HepG2 (cell line): ENCODE results near the gene RAMAC. TPM values are rescaled to one million over a fixed set of nuclear protein-coding genes. Genes with fewer than 3 reads are reported as not detected.

Experiments
- CEBPG ChIP-seq: IDR thresholded peaks from 2 replicates; pipeline ENCODE4 v1.6.1; 2016
- EHMT2 ChIP-seq: fragments of 200-600 bp; sonication (generic); IDR thresholded peaks from 2 replicates; pipeline ENCODE4 v1.7.0; 2017; ENCODE audit warnings: antibody characterized with exemption, low read depth, low read length, borderline replicate concordance
- FOXK1 ChIP-seq: sonication (generic); formaldehyde crosslinking; IDR thresholded peaks from 2 replicates; pipeline ENCODE4 v1.4.0; 2020; ENCODE audit warnings: low read depth, missing genetic modification reagents, borderline replicate concordance
- GFI1 ChIP-seq: sonication (generic); formaldehyde crosslinking; IDR thresholded peaks from 2 replicates; pipeline ENCODE4 v1.5.0; 2020; ENCODE audit warnings: missing genetic modification reagents, mild to moderate bottlenecking, borderline replicate concordance
- GLI4 ChIP-seq: sonication (generic); formaldehyde crosslinking; IDR thresholded peaks from 2 replicates; pipeline ENCODE4 v1.5.1; 2020; ENCODE audit warnings: missing genetic modification reagents, mild to moderate bottlenecking, moderate library complexity, borderline replicate concordance
- HNF4A ChIP-seq: sonication (generic); formaldehyde crosslinking; IDR thresholded peaks from 2 replicates; pipeline ENCODE4 v1.4.0; 2020; ENCODE audit warnings: missing genetic modification reagents
- MAFG ChIP-seq: sonication (generic); formaldehyde crosslinking; IDR thresholded peaks from 2 replicates; pipeline ENCODE4 v1.5.1; 2020; ENCODE audit warnings: mild to moderate bottlenecking, missing genetic modification reagents
- PTBP1 ChIP-seq: fragments of 200-400 bp; formaldehyde crosslinking; IDR thresholded peaks from 2 replicates; pipeline ENCODE4 v1.6.1; 2018; ENCODE audit warnings: low read length, low read depth; ENCODE audit not compliant: poor library complexity, severe bottlenecking
- RFXAP ChIP-seq: sonication (generic); formaldehyde crosslinking; IDR thresholded peaks from 2 replicates; pipeline ENCODE4 v1.4.0; 2020; ENCODE audit warnings: missing genetic modification reagents, borderline replicate concordance
- SALL1 ChIP-seq: sonication (generic); formaldehyde crosslinking; IDR thresholded peaks from 2 replicates; pipeline ENCODE4 v1.8.0; 2022; ENCODE audit warnings: mild to moderate bottlenecking, missing genetic modification reagents
- SALL2 ChIP-seq: sonication (generic); formaldehyde crosslinking; IDR thresholded peaks from 2 replicates; pipeline ENCODE4 v1.8.1; 2023; ENCODE audit warnings: mild to moderate bottlenecking, missing genetic modification reagents, inconsistent platforms
- SMC3 ChIP-seq: IDR thresholded peaks from 2 replicates; pipeline ENCODE4 v1.6.1; 2011; ENCODE audit warnings: low read length, improper control_type of control experiment
- SMYD3 ChIP-seq: sonication (generic); formaldehyde crosslinking; IDR thresholded peaks from 2 replicates; pipeline ENCODE4 v1.8.1; 2023; ENCODE audit warnings: mild to moderate bottlenecking, missing genetic modification reagents
- ZNF17 ChIP-seq: sonication (generic); formaldehyde crosslinking; IDR thresholded peaks from 2 replicates; pipeline ENCODE4 v1.5.0; 2020; ENCODE audit warnings: mild to moderate bottlenecking, missing genetic modification reagents
- ZNF207 ChIP-seq: fragments of 450-650 bp; IDR thresholded peaks from 2 replicates; pipeline ENCODE4 v1.6.1; 2016; ENCODE audit warnings: antibody characterized with exemption, borderline replicate concordance
- ZNF260 ChIP-seq: sonication (generic); formaldehyde crosslinking; IDR thresholded peaks from 2 replicates; pipeline ENCODE4 v1.4.0; 2020; ENCODE audit warnings: missing genetic modification reagents, low read depth, mild to moderate bottlenecking, borderline replicate concordance
- ZNF274 ChIP-seq: sonication (generic); formaldehyde crosslinking; IDR thresholded peaks from 2 replicates; pipeline ENCODE4 v1.5.1; 2020; ENCODE audit warnings: mild to moderate bottlenecking, missing genetic modification reagents
- ZNF331 ChIP-seq: sonication (generic); formaldehyde crosslinking; IDR thresholded peaks from 2 replicates; pipeline ENCODE4 v1.4.0; 2020; ENCODE audit warnings: missing genetic modification reagents
- ZNF749 ChIP-seq: sonication (generic); formaldehyde crosslinking; IDR thresholded peaks from 2 replicates; pipeline ENCODE4 v1.8.0; 2022; ENCODE audit warnings: mild to moderate bottlenecking, missing genetic modification reagents, moderate library complexity, borderline replicate concordance
- ZSCAN22 ChIP-seq: sonication (generic); formaldehyde crosslinking; IDR thresholded peaks from 2 replicates; pipeline ENCODE4 v1.4.0; 2020; ENCODE audit warnings: mild to moderate bottlenecking, missing genetic modification reagents
- polyA plus RNA-seq, 8 experiments: library from polyadenylated mRNA; depleted of rRNA in 3 of 8; stranded (reverse) in 7 of 8; unstranded in 1 of 8; fragments of >200 nt; fragmentation: Illumina TruSeq in 4 of 8; extraction: Trizol in 4 of 8; gene quantifications; 2 replicates each; pipeline versions ENCODE4 v1.2.1 to v1.2.3, GENCODE V29; 2011 to 2016; ENCODE audit warnings: low read depth in 4 of 8, missing spikeins in 1 of 8, mixed read lengths in 1 of 8; ENCODE audit not compliant: insufficient read depth in 1 of 8
- total RNA-seq, 5 experiments: library from RNA; depleted of rRNA; stranded (reverse); fragments of >200 nt; fragmentation: Illumina TruSeq; extraction: Trizol; gene quantifications; 2 replicates each; pipeline ENCODE4 v1.2.3, GENCODE V29; 2016; ENCODE audit warnings: low read depth in 1 of 5
- TF ChIP-seq, protein P1 (sequence below): sonication (generic); formaldehyde crosslinking; conservative IDR thresholded peaks from 2 replicates; pipeline ENCODE4 v1.8.0; 2022; ENCODE audit warnings: missing genetic modification reagents
- TF ChIP-seq, protein P2 (sequence below): sonication (generic); formaldehyde crosslinking; IDR thresholded peaks from 2 replicates; pipeline ENCODE4 v1.5.0; 2020; ENCODE audit warnings: missing genetic modification reagents
- TF ChIP-seq, protein P3 (sequence below): sonication (generic); formaldehyde crosslinking; IDR thresholded peaks from 2 replicates; pipeline ENCODE4 v1.5.0; 2020; ENCODE audit warnings: mild to moderate bottlenecking, missing genetic modification reagents

RAMAC gene
- total and polyA plus RNA-seq, 2 of the 13 experiments (the other 11 are each of a cell fraction or from before 2014, with no cell fraction given), result 22.2 to 45.9 TPM

DNA sequence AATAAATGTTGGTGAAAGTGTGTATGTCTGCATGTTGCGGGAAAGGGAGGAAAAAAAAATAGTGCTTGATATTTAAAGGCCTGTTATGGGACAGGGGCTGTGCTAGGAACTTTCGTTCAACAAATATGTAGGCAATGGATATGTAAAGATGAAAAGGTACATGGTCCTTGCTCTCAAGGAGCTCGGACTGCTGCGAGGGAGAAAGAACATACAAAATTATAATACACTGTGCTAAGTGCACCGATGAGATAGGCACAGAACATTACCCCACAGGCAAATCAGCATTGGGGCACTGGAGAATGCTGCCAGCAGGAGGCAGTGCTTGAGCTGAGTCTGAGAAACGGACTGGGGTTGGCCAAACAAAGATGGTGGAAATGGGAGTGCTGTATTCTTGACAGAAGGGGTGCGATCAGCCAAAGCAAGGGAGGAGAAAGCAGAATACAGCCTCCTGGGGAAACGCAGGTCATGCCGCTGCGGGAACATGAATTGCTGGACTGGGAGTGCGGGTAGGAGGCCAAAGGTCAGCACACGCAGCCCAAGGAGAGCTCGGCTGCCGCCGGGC lies 24.8 kb downstream of the RAMAC start (continued):
- TF ChIP-seq, protein P1, sequence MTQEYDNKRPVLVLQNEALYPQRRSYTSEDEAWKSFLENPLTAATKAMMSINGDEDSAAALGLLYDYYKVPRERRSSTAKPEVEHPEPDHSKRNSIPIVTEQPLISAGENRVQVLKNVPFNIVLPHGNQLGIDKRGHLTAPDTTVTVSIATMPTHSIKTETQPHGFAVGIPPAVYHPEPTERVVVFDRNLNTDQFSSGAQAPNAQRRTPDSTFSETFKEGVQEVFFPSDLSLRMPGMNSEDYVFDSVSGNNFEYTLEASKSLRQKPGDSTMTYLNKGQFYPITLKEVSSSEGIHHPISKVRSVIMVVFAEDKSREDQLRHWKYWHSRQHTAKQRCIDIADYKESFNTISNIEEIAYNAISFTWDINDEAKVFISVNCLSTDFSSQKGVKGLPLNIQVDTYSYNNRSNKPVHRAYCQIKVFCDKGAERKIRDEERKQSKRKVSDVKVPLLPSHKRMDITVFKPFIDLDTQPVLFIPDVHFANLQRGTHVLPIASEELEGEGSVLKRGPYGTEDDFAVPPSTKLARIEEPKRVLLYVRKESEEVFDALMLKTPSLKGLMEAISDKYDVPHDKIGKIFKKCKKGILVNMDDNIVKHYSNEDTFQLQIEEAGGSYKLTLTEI (CRISPR knock-in tag), result no peak
- TF ChIP-seq RFXAP, result no peak
- TF ChIP-seq GLI4 (CRISPR knock-in tag), result no peak
- peak; percentile 59; the same call in 1 of the 2 replicates for TF ChIP-seq EHMT2
- TF ChIP-seq ZNF260 (CRISPR knock-in tag), result no peak
- peak; percentile 14; the same call in 1 of the 2 replicates for TF ChIP-seq FOXK1 (CRISPR knock-in tag)
- no peak for TF ChIP-seq ZSCAN22 (CRISPR knock-in tag)
- no peak for TF ChIP-seq ZNF749 (CRISPR knock-in tag)
- TF ChIP-seq SALL2 (CRISPR knock-in tag), result no peak
- 0 out of 2 replicates have a peak, but pooled peaks have one; percentile 32 for TF ChIP-seq CEBPG (CRISPR knock-in tag)
- TF ChIP-seq, protein P2, sequence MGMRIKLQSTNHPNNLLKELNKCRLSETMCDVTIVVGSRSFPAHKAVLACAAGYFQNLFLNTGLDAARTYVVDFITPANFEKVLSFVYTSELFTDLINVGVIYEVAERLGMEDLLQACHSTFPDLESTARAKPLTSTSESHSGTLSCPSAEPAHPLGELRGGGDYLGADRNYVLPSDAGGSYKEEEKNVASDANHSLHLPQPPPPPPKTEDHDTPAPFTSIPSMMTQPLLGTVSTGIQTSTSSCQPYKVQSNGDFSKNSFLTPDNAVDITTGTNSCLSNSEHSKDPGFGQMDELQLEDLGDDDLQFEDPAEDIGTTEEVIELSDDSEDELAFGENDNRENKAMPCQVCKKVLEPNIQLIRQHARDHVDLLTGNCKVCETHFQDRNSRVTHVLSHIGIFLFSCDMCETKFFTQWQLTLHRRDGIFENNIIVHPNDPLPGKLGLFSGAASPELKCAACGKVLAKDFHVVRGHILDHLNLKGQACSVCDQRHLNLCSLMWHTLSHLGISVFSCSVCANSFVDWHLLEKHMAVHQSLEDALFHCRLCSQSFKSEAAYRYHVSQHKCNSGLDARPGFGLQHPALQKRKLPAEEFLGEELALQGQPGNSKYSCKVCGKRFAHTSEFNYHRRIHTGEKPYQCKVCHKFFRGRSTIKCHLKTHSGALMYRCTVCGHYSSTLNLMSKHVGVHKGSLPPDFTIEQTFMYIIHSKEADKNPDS, result peak; percentile 8; the same call in 1 of the 2 replicates
- peak; percentile 28; the same call in 1 of the 2 replicates for TF ChIP-seq HNF4A (CRISPR knock-in tag)
- TF ChIP-seq MAFG (CRISPR knock-in tag), result no peak
- no peak for TF ChIP-seq ZNF274 (CRISPR knock-in tag)
- TF ChIP-seq GFI1, result peak; percentile 15; the same call in 1 of the 2 replicates
- no peak for TF ChIP-seq ZNF207
- TF ChIP-seq SMYD3 (CRISPR knock-in tag), result 0 out of 2 replicates have a peak, but pooled peaks have one; percentile 54
- TF ChIP-seq PTBP1, result no peak
- TF ChIP-seq ZNF17 (CRISPR knock-in tag), result no peak
- peak; percentile 27; the same call in 1 of the 2 replicates for TF ChIP-seq ZNF331 (CRISPR knock-in tag)
- TF ChIP-seq, protein P3, sequence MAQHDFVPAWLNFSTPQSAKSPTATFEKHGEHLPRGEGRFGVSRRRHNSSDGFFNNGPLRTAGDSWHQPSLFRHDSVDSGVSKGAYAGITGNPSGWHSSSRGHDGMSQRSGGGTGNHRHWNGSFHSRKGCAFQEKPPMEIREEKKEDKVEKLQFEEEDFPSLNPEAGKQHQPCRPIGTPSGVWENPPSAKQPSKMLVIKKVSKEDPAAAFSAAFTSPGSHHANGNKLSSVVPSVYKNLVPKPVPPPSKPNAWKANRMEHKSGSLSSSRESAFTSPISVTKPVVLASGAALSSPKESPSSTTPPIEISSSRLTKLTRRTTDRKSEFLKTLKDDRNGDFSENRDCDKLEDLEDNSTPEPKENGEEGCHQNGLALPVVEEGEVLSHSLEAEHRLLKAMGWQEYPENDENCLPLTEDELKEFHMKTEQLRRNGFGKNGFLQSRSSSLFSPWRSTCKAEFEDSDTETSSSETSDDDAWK, result no peak
- TF ChIP-seq SMC3, result peak; percentile 60
- no peak for TF ChIP-seq SALL1 (CRISPR knock-in tag)
